Mesenchymal stem cell (in vitro differentiated cells and primary cell): ENCODE measurements around the gene GNAT3.

Experiments
- DNase-seq: peaks from one replicate; pipeline ENCODE4 v3.0.0-alpha.2; 2013
- H2AFZ ChIP-seq: one replicate; pipeline ENCODE4 v1.6.1; 2013; ENCODE audit warnings: low read depth, mild to moderate bottlenecking, control low read depth, inconsistent platforms, low read length, moderate library complexity
- H2AK5ac ChIP-seq: 2 replicates; pipeline ENCODE4 v1.6.1; 2013; ENCODE audit warnings: low read length, moderate library complexity, mild to moderate bottlenecking, inconsistent platforms; ENCODE audit not compliant: severe bottlenecking
- H2BK120ac ChIP-seq: one replicate; pipeline ENCODE4 v1.6.1; 2013; ENCODE audit warnings: low read depth, mild to moderate bottlenecking, inconsistent platforms, low read length, moderate library complexity
- H2BK12ac ChIP-seq, 2 experiments: one replicate each; pipeline ENCODE4 v1.6.1; 2013; ENCODE audit warnings: inconsistent platforms in 2 of 2, low read length in 2 of 2, mild to moderate bottlenecking in 2 of 2, moderate library complexity in 2 of 2, control low read depth in 1 of 2
- H2BK15ac ChIP-seq: one replicate; pipeline ENCODE4 v1.6.1; 2013; ENCODE audit warnings: mild to moderate bottlenecking, low read depth, inconsistent platforms; ENCODE audit not compliant: poor library complexity, severe bottlenecking
- H2BK5ac ChIP-seq: 2 replicates; pipeline ENCODE4 v1.6.1; 2013; ENCODE audit warnings: low read depth, mild to moderate bottlenecking, low read length, control low read depth, inconsistent platforms; ENCODE audit not compliant: poor library complexity, severe bottlenecking
- H3K14ac ChIP-seq, 2 experiments: one replicate each; pipeline ENCODE4 v1.6.1; 2013; ENCODE audit warnings: inconsistent platforms in 2 of 2, low read length in 2 of 2, control low read depth in 1 of 2, mild to moderate bottlenecking in 1 of 2, moderate library complexity in 1 of 2
- H3K18ac ChIP-seq, 2 experiments: one replicate each; pipeline ENCODE4 v1.6.1; 2013; ENCODE audit warnings: inconsistent platforms in 2 of 2, low read length in 2 of 2, control low read depth in 1 of 2, low read depth in 1 of 2, mild to moderate bottlenecking in 1 of 2
- H3K23ac ChIP-seq, 2 experiments: one replicate each; pipeline ENCODE4 v1.6.1; 2013; ENCODE audit warnings: inconsistent platforms in 2 of 2, low read length in 2 of 2, mild to moderate bottlenecking in 2 of 2, moderate library complexity in 2 of 2, control low read depth in 1 of 2
- H3K27ac ChIP-seq: 2 replicates; pipeline ENCODE4 v1.5.1; 2013; ENCODE audit warnings: mild to moderate bottlenecking, moderate library complexity, low read length, control low read depth, inconsistent platforms; ENCODE audit not compliant: poor library complexity, severe bottlenecking
- H3K27me3 ChIP-seq, 2 experiments: 2 replicates each; pipeline versions ENCODE4 v1.6.1 to v1.7.0; 2013; ENCODE audit warnings: low read length in 2 of 2, mild to moderate bottlenecking in 2 of 2, moderate library complexity in 2 of 2, control low read depth in 1 of 2, inconsistent platforms in 1 of 2; ENCODE audit not compliant: control insufficient read depth in 1 of 2, insufficient read depth in 1 of 2
- H3K36me3 ChIP-seq, 2 experiments: 2 replicates each; pipeline versions ENCODE4 v1.6.1 to v1.7.0; 2013; ENCODE audit warnings: low read length in 2 of 2, control low read depth in 1 of 2, inconsistent platforms in 1 of 2, low read depth in 1 of 2, mild to moderate bottlenecking in 1 of 2; ENCODE audit not compliant: insufficient read depth in 2 of 2, control insufficient read depth in 1 of 2
- H3K4ac ChIP-seq, 2 experiments: one replicate each; pipeline ENCODE4 v1.6.1; 2013; ENCODE audit warnings: inconsistent platforms in 2 of 2, low read length in 2 of 2, mild to moderate bottlenecking in 2 of 2, moderate library complexity in 2 of 2, control low read depth in 1 of 2, low read depth in 1 of 2
- H3K4me1 ChIP-seq: 2 replicates; pipeline ENCODE4 v1.6.1; 2013; ENCODE audit warnings: low read depth, low read length, control low read depth; ENCODE audit not compliant: control insufficient read depth, insufficient read depth
- H3K4me2 ChIP-seq: 2 replicates; pipeline ENCODE4 v1.6.1; 2013; ENCODE audit warnings: low read length, mild to moderate bottlenecking, inconsistent platforms; ENCODE audit not compliant: poor library complexity, severe bottlenecking
- H3K4me3 ChIP-seq, 2 experiments: 2 replicates each; pipeline versions ENCODE4 v1.5.1 to v1.7.0; 2013; ENCODE audit warnings: low read length in 2 of 2, mild to moderate bottlenecking in 2 of 2, control low read depth in 1 of 2, low read depth in 1 of 2; ENCODE audit not compliant: insufficient read depth in 1 of 2
- H3K79me1 ChIP-seq: replicated peaks from 2 replicates; pipeline ENCODE4 v1.6.1; 2013; ENCODE audit warnings: mild to moderate bottlenecking, control low read depth, low read length, inconsistent platforms; ENCODE audit not compliant: poor library complexity, severe bottlenecking
- H3K9ac ChIP-seq: 2 replicates; pipeline ENCODE4 v1.7.0; 2013; ENCODE audit warnings: mild to moderate bottlenecking, low read length, moderate library complexity
- H3K9me3 ChIP-seq: 2 replicates; pipeline ENCODE4 v1.7.0; 2013; ENCODE audit warnings: mild to moderate bottlenecking, low read length; ENCODE audit not compliant: control insufficient read depth
- H4K8ac ChIP-seq: one replicate; pipeline ENCODE4 v1.6.1; 2013; ENCODE audit warnings: inconsistent platforms, mild to moderate bottlenecking, low read length, moderate library complexity
- H4K91ac ChIP-seq: one replicate; pipeline ENCODE4 v1.6.1; 2013; ENCODE audit warnings: mild to moderate bottlenecking, low read length, inconsistent platforms
- WGBS: methylation state at CpG from one replicate; pipeline ENCODE4 v1.1.7; 2013; ENCODE audit warnings: mixed read lengths; 5-methylcytosine and 5-hydroxymethylcytosine counted together

GNAT3 gene

DNA sequence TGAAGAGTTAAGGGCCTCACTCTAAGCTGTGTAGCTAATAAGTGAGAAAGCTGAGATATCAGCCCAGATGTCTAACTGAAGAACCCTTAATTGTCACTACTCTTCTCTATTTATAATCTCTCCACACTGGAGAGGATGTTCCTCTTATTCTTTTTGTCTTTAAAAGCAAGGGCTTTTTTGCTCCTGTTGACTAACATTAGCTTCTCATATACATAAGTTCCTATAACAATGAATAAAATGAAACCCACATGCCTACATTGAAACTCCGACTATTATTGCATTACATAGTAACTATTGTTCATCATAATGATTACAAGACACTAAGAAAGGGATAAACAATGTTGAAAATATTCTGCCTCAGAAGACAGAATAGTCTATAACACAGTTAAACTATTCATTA lies 67.1 kb downstream of the GNAT3 start:
- no peak overlapping the region for H3K4me2 ChIP-seq
- H4K8ac ChIP-seq, result no peak overlapping the region
- no peak overlapping the region for H2BK120ac ChIP-seq
- DNase-seq, result no peak
- H2AFZ ChIP-seq, result no peak overlapping the region
- H3K18ac ChIP-seq, result no peak overlapping the region
- H3K79me1 ChIP-seq, result no peaks in the 10 kb centered on the region
- H2BK12ac ChIP-seq, result no peak overlapping the region
- no peak overlapping the region for H2AK5ac ChIP-seq
- H3K27ac ChIP-seq, result no peak overlapping the region
- H3K27me3 ChIP-seq, result no peaks in the 10 kb centered on the region
- H3K4ac ChIP-seq, result no peak overlapping the region
- no peaks in the 10 kb centered on the region for H3K4me1 ChIP-seq
- no CpG with 5 or more reads among the region's 1 CpG for WGBS
- H3K14ac ChIP-seq, result no peak overlapping the region
- H3K36me3 ChIP-seq, result no peaks in the 10 kb centered on the region
- no peak overlapping the region for H3K23ac ChIP-seq
- H2BK15ac ChIP-seq, result no peak overlapping the region
- no peaks in the 10 kb centered on the region for H3K9me3 ChIP-seq
- H3K4me3 ChIP-seq, result no peak overlapping the region
- H4K91ac ChIP-seq, result no peak overlapping the region
- H3K9ac ChIP-seq, result no peak overlapping the region
- H2BK5ac ChIP-seq, result no peak overlapping the region

DNA sequence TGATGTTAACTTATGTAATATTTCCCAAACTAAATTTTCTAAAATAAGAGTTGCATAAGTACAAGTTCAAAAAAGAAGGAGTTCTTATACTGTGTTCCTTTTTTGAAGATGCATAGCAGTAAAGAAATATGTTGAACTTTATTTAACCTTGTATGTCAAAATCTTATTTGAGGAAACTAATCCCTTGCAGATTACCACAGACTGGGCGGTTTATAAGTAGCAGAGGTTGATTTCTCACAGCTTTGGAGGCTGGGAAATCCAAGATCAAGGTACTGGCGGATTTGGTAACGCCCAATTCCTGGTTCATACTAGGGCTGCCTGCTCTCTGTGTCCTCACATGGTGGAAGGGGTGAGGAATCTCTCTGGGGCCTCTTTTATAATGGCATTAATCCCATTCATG lies 68.5 kb downstream of the GNAT3 start:
- H4K91ac ChIP-seq, result no peak overlapping the region
- no peak overlapping the region for H3K18ac ChIP-seq
- no peak overlapping the region for H3K14ac ChIP-seq
- no peak overlapping the region for H2BK15ac ChIP-seq
- H3K4me2 ChIP-seq, result no peak overlapping the region
- H3K36me3 ChIP-seq, result no peaks in the 10 kb centered on the region
- DNase-seq, result no peak
- H3K4me3 ChIP-seq, result no peak overlapping the region
- H2AFZ ChIP-seq, result no peak overlapping the region
- H2BK12ac ChIP-seq, result peak overlapping the region in 1 of 2 experiments; percentile 84
- no peaks in the 10 kb centered on the region for H3K4me1 ChIP-seq
- no peak overlapping the region for H2BK5ac ChIP-seq
- H3K79me1 ChIP-seq, result no peaks in the 10 kb centered on the region
- no peak overlapping the region for H2BK120ac ChIP-seq
- H3K27me3 ChIP-seq, result no peaks in the 10 kb centered on the region
- no peak overlapping the region for H4K8ac ChIP-seq
- no peak overlapping the region for H3K27ac ChIP-seq
- 100% methylated on average over 3 of the region's 3 CpGs for WGBS
- H3K4ac ChIP-seq, result no peak overlapping the region
- H2AK5ac ChIP-seq, result no peak overlapping the region
- H3K9ac ChIP-seq, result no peak overlapping the region
- H3K23ac ChIP-seq, result no peak overlapping the region
- no peaks in the 10 kb centered on the region for H3K9me3 ChIP-seq

DNA sequence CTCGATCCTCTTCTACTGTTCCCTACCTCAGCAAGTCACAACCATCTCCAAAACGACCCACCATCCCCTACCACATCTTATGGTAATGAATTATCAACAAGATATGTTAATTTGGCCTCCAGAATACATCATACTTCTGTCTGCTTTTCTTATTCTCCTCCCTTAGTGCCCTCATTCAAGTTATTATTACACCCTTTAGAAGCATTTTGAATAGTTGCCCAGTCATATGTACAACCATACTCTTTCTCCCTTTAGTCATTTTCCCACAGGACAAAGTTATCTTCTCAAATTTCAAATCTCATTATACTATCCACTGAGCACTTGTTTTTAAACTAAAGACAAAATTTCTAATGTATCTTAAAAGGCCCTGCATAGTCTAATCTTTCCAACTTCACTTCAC lies 71.0 kb downstream of the GNAT3 start:
- 20% methylated on average over 2 of the region's 2 CpGs for WGBS
- Histone ChIP-seq H3K18ac (peak overlapping the region in 1 of 2 experiments; percentile 41), H3K79me1 (no peaks in the 10 kb centered on the region), H3K14ac (no peak overlapping the region), H3K4me1 (no peaks in the 10 kb centered on the region), H3K9ac (peak overlapping the region; percentile 78), H2AFZ (no peak overlapping the region), H2AK5ac (no peak overlapping the region), H3K23ac (no peak overlapping the region), H3K4me2 (no peak overlapping the region), H3K27me3 (no peaks in the 10 kb centered on the region), H3K36me3 (no peaks in the 10 kb centered on the region), H2BK120ac (no peak overlapping the region), H2BK15ac (no peak overlapping the region), H2BK12ac (no peak overlapping the region), H3K9me3 (no peaks in the 10 kb centered on the region), H3K4ac (no peak overlapping the region), H3K27ac (no peak overlapping the region), H4K8ac (no peak overlapping the region), H2BK5ac (no peak overlapping the region), H3K4me3 (peak overlapping the region in 1 of 2 experiments; percentile 38), H4K91ac (no peak overlapping the region)
- DNase-seq, result no peak

DNA sequence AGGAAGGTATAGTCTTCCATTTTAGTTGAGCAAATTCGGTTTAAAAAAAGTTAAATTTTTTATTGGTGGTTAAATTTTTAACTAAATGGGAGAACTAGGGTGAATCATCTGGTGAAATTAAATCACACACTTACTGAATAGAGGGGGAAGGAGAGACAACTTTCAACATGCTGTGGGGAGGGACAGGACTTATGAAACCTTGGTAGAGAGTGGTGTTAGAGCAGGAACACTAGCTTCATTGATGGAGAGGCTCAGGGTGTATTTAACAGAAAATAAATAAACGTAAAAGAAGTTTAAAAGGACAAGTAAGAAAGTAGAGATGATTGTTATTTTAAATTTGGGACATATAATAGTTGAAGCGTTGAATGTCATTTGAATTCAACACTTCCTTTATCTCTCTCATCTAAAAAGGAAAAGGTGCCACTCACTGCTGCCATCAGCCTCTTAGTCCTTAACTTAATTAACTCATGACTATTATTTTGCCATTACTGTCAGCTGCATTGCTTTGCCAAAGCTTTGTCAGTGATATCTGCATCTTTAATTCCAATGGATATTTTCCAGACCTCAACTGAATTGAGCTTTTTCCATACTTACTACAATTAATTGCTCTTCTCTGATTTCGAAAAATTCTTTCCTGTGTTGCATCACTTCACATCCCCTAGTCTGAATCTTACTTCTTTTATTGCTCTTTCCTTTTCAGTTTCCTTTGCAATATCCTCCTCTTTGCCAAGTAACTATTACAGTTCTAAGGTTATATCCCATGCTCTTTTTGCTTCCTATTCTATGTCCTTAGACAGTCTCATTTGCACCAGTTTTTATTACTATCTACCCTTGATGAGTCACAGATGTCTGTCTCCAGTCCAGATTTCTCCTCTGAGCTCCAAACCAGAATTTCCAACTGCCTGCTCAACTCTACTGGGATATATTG lies 71.7 kb downstream of the GNAT3 start:
- peak overlapping the region; percentile 78 for H3K9ac ChIP-seq
- no peak overlapping the region for H3K27ac ChIP-seq
- H2BK5ac ChIP-seq, result no peak overlapping the region
- H3K4me1 ChIP-seq, result no peaks in the 10 kb centered on the region
- H3K9me3 ChIP-seq, result no peaks in the 10 kb centered on the region
- H4K8ac ChIP-seq, result no peak overlapping the region
- H2AFZ ChIP-seq, result no peak overlapping the region
- no peak overlapping the region for H2BK15ac ChIP-seq
- no peak overlapping the region for H3K4ac ChIP-seq
- peak overlapping the region in 1 of 2 experiments; percentile 36 for H3K4me3 ChIP-seq
- 77% methylated on average over 3 of the region's 4 CpGs for WGBS
- H3K4me2 ChIP-seq, result no peak overlapping the region
- peak overlapping the region in 1 of 2 experiments; percentile 41 for H3K18ac ChIP-seq
- no peak overlapping the region for H3K14ac ChIP-seq
- H3K79me1 ChIP-seq, result no peaks in the 10 kb centered on the region
- peak; percentile 80 for DNase-seq
- H2AK5ac ChIP-seq, result no peak overlapping the region
- no peak overlapping the region for H4K91ac ChIP-seq
- H2BK120ac ChIP-seq, result no peak overlapping the region
- H2BK12ac ChIP-seq, result no peak overlapping the region
- no peaks in the 10 kb centered on the region for H3K27me3 ChIP-seq
- no peaks in the 10 kb centered on the region for H3K36me3 ChIP-seq
- no peak overlapping the region for H3K23ac ChIP-seq
